K562 (cell line): ENCODE results near the gene RTL5. TPM values are rescaled to one million over a fixed set of nuclear protein-coding genes. Genes with fewer than 3 reads are reported as not detected.

Source experiments
- ATAC-seq: fragments of 200-7000 bp; cut with Tn5 transposase; 3 replicates; pipeline ENCODE4 v1.9.1; 2020; ENCODE audit warnings: moderate library complexity
- BruUV-seq: library from RNA; stranded (reverse); fragments of 400-500 nt; replicated peaks from 2 replicates; lab custom pipeline; 2021; lab: Mats Ljungman, UMichigan
- CTCF ChIA-PET: fragments of 300-600 bp; formaldehyde crosslinking; extraction: SDS; loops from one replicate; lab custom pipeline; 2021; ENCODE audit warnings: low intra/inter-chr PET ratio; lab: Yijun Ruan, JAX
- POLR2A ChIA-PET: fragments of 300-600, 350-650 bp; sonication (Branson Sonifier 250); formaldehyde crosslinking; extraction: SDS; loops from one replicate; lab custom pipeline; 2021; ENCODE audit warnings: antibody characterized with exemption, inconsistent platforms; lab: Yijun Ruan, JAX
- DNase-seq, 4 experiments: peaks; one replicate each; pipeline versions ENCODE4 v3.0.0 to v3.0.0-alpha.2; 2011 to 2018; ENCODE audit warnings: low spot score in 3 of 4, mixed read lengths in 3 of 4; ENCODE audit errors: extremely low read depth in 1 of 4
- FAIRE-seq: peaks from 2 replicates; lab custom pipeline; 2011; peaks lifted over from hg19 to GRCh38; lab: Jason Lieb, UNC
- H2AFZ ChIP-seq: 2 replicates; pipeline ENCODE4 v1.6.0; 2011; ENCODE audit warnings: low read depth, low read length, control low read depth, inconsistent platforms
- H3K27ac ChIP-seq: fragments of 200-600 bp; 3 replicates; pipeline ENCODE4 v1.8.0; 2011; ENCODE audit warnings: low read depth, mild to moderate bottlenecking, control low read depth, inconsistent platforms, low read length, moderate library complexity, mixed read lengths; ENCODE audit errors: extremely low read depth
- H3K27me3 ChIP-seq, 2 experiments: fragments of 300-600 bp in 1 of 2; 2 replicates in 1 of 2; 3 replicates in 1 of 2; pipeline versions ENCODE4 v1.6.0 to v1.8.0; 2011; ENCODE audit warnings: inconsistent platforms in 2 of 2, low read length in 2 of 2, mild to moderate bottlenecking in 1 of 2, mixed read lengths in 1 of 2, moderate library complexity in 1 of 2; ENCODE audit not compliant: control insufficient read depth in 2 of 2, insufficient read depth in 2 of 2
- H3K36me3 ChIP-seq: fragments of 300-600 bp; 3 replicates; pipeline ENCODE4 v1.8.0; 2011; ENCODE audit warnings: mild to moderate bottlenecking, low read length, inconsistent platforms; ENCODE audit not compliant: control insufficient read depth, insufficient read depth
- H3K4me1 ChIP-seq, 2 experiments: fragments of 200-600 bp in 1 of 2; replicated peaks in 1 of 2; 2 replicates in 1 of 2; 3 replicates in 1 of 2; pipeline versions ENCODE4 v1.5.1 to v1.8.0; 2011; ENCODE audit warnings: inconsistent platforms in 2 of 2, low read length in 2 of 2, mild to moderate bottlenecking in 1 of 2, mixed read lengths in 1 of 2, moderate library complexity in 1 of 2; ENCODE audit not compliant: control insufficient read depth in 2 of 2, insufficient read depth in 2 of 2
- H3K4me2 ChIP-seq: 2 replicates; pipeline ENCODE4 v1.6.1; 2011; ENCODE audit warnings: low read length, control low read depth, inconsistent platforms, mixed read lengths; ENCODE audit not compliant: insufficient read depth
- H3K4me3 ChIP-seq: fragments of 200-600 bp; sonication (generic), shearing (Covaris generic); 2 replicates; pipeline ENCODE4 v1.5.1; 2016; ENCODE audit warnings: control low read depth, inconsistent platforms
- H3K79me2 ChIP-seq: fragments of 200-600 bp; 3 replicates; pipeline ENCODE4 v1.8.0; 2011; ENCODE audit warnings: low read length, inconsistent platforms; ENCODE audit not compliant: control insufficient read depth, insufficient read depth
- H3K9ac ChIP-seq, 2 experiments: 2 replicates each; pipeline versions ENCODE4 v1.6.0 to v1.6.1; 2011; ENCODE audit warnings: low read depth in 2 of 2, low read length in 2 of 2, control low read depth in 1 of 2, inconsistent platforms in 1 of 2, mild to moderate bottlenecking in 1 of 2, mixed read lengths in 1 of 2; ENCODE audit not compliant: insufficient read depth in 1 of 2
- H3K9me1 ChIP-seq: one replicate; pipeline ENCODE4 v1.6.0; 2011; ENCODE audit warnings: inconsistent platforms, mild to moderate bottlenecking, low read length, moderate library complexity; ENCODE audit not compliant: control insufficient read depth, insufficient read depth
- H3K9me3 ChIP-seq: replicated peaks from 2 replicates; pipeline ENCODE4 v1.5.1; 2011; ENCODE audit warnings: low read depth, low read length, inconsistent platforms; ENCODE audit not compliant: control insufficient read depth, insufficient read depth
- H4K20me1 ChIP-seq: replicated peaks from 2 replicates; pipeline ENCODE4 v1.6.1; 2011; ENCODE audit warnings: low read length, inconsistent platforms, mixed read lengths; ENCODE audit not compliant: control insufficient read depth, insufficient read depth
- ATF7 ChIP-seq: fragments of 450-650 bp; IDR thresholded peaks from 2 replicates; pipeline ENCODE4 v1.7.1; 2014; ENCODE audit warnings: mild to moderate bottlenecking, moderate library complexity
- GTF2A2 ChIP-seq: IDR thresholded peaks from 2 replicates; pipeline ENCODE4 v1.6.1; 2016; ENCODE audit warnings: mild to moderate bottlenecking, missing genetic modification characterization, missing compliant biosample characterization
- HCFC1 ChIP-seq: IDR thresholded peaks from 2 replicates; pipeline ENCODE4 v1.6.1; 2012; ENCODE audit warnings: low read depth, low read length, improper control_type of control experiment
- NCOA4 ChIP-seq: fragments of 450-650 bp; IDR thresholded peaks from 2 replicates; pipeline ENCODE4 v1.6.1; 2018; ENCODE audit warnings: mild to moderate bottlenecking; ENCODE audit not compliant: partially characterized antibody
- RBFOX2 ChIP-seq: fragments of 200-400 bp; formaldehyde crosslinking; IDR thresholded peaks from 2 replicates; pipeline ENCODE4 v1.6.1; 2017; ENCODE audit warnings: low read depth, mild to moderate bottlenecking, low read length, moderate library complexity
- RFX1 ChIP-seq: fragments of 450-650 bp; IDR thresholded peaks from 2 replicates; pipeline ENCODE4 v1.6.1; 2016; ENCODE audit warnings: mild to moderate bottlenecking, moderate library complexity
- SREBF2 ChIP-seq: sonication (generic); formaldehyde crosslinking; IDR thresholded peaks from 2 replicates; pipeline ENCODE4 v1.4.0; 2020; ENCODE audit warnings: mild to moderate bottlenecking, missing genetic modification reagents
- ZFPM2 ChIP-seq: fragments of 250-450 bp; sonication (Bioruptor Pico); IDR thresholded peaks from 2 replicates; pipeline ENCODE4 v1.5.1; 2022; ENCODE audit warnings: mild to moderate bottlenecking
- WGBS: fragments of 100-300 bp; shearing (Covaris generic); methylation state at CpG from one replicate; pipeline ENCODE4 v1.1.6; 2016; ENCODE audit warnings: low coverage, mixed read lengths; ENCODE audit not compliant: insufficient coverage; ENCODE audit errors: missing lambda C conversion rate; 5-methylcytosine and 5-hydroxymethylcytosine counted together
- in situ Hi-C: fragments of 300-500 bp; cut with MboI; formaldehyde crosslinking; loops from 4 replicates; pipeline ENCODE4 v1.15.0; 2018; ENCODE audit warnings: inconsistent platforms, mixed read lengths
- intact Hi-C: fragments of 100-400 bp; cut with micrococcal nuclease; formaldehyde crosslinking; loops from 2 replicates; pipeline ENCODE4 v1.14.2; 2022
- polyA plus RNA-seq, 8 experiments: library from polyadenylated mRNA; depleted of rRNA in 4 of 8; stranded (reverse) in 5 of 8; unstranded in 3 of 8; fragments of >200 nt; fragmentation: Nextera tagmentation in 2 of 8; fragmentation: Illumina TruSeq in 1 of 8; extraction: Ambion mirVana in 2 of 8; extraction: Trizol in 1 of 8; gene quantifications; 2 replicates each; pipeline versions ENCODE4 v1.2.1 to v1.2.3, GENCODE V29; 2011 to 2014; ENCODE audit warnings: inconsistent platforms in 1 of 8, missing spikeins in 1 of 8
- total RNA-seq, 7 experiments: library from RNA; depleted of rRNA in 6 of 7; stranded (reverse); fragments of >200 nt in 6 of 7; fragmentation: Illumina TruSeq in 2 of 7; extraction: Trizol in 2 of 7; gene quantifications; 2 replicates each; pipeline versions ENCODE4 v1.2.1 to v1.2.3, GENCODE V29; 2011 to 2021; ENCODE audit warnings: low replicate concordance in 1 of 7
- TF ChIP-seq, protein P1 (sequence below): fragments of 450-650 bp; IDR thresholded peaks from 2 replicates; pipeline ENCODE4 v1.6.1; 2014; ENCODE audit warnings: low read depth, mild to moderate bottlenecking, moderate library complexity, borderline replicate concordance
- TF ChIP-seq, protein P2 (sequence below): fragments of 450-650 bp; IDR thresholded peaks from 2 replicates; pipeline ENCODE4 v1.6.1; 2017; ENCODE audit warnings: antibody characterized with exemption

The RTL5 gene
- total and polyA plus RNA-seq, 9 of the 15 experiments (the other 6 are each of a cell fraction or from before 2014, with no cell fraction given) = 0.03 TPM; not detected in 8

DNA sequence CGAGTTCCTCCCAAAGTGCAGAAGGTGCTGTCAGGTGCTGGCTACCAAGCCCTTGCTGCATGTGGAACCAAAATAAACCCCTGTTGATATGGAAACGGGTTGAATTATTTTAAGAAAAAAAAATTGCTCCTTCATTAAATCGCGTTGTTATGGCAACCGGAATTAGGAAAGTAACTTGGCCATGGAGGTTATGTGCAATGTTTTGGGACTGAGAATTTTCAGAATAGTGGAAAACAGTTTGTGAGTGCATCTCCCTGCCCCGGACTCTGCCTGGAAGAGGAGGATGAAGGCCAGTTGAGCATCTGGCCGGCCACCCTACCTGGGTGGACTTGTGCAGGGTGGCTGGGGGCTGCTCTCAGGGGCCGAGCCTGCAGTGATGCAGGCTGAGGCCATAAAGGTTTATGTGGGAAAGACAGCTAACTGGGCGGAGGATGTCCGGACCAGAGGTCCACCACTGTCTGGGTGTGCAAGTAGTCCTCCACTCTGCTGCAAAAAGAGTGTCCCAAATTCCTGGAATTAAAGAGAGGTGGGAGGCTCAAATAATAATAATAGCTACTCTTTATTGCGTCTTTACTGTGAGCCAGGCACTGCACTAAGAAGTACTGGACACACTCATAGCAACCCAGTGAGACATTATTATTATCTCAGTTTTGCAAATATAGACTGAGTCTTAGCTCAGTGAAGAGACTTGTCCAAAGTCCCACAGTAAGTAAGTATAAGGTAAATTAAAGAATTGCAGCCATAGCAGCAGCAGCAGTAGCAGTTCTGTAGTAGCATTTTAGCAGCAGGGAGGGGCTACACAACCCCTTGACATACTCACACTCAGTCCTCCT, 20.6 kb downstream of the RTL5 start:
- 0% methylated on average over 10 of the region's 11 CpGs for WGBS
- in situ Hi-C loops = no loop called here
- FAIRE-seq = no peak
- DNase-seq = no peak
- Histone ChIP-seq H3K9me1 (no peaks in the 10 kb centered on the region), H3K4me3 (no peak overlapping the region), H3K27ac (no peak overlapping the region), H3K79me2 (no peaks in the 10 kb centered on the region), H3K27me3 (peaks cover 0 to 53% of the 10 kb centered on the region in 2 experiments; a peak in 2 of 5 replicates), H3K36me3 (no peaks in the 10 kb centered on the region), H2AFZ (no peak overlapping the region), H3K4me2 (no peak overlapping the region), H3K4me1 (no peaks in the 10 kb centered on the region), H3K9ac (no peak overlapping the region), H4K20me1 (no peaks in the 10 kb centered on the region), H3K9me3 (no peaks in the 10 kb centered on the region; the same call in 1 of the 2 replicates)
- intact Hi-C loops = no loop called here
- ATAC-seq = no peak
- TF ChIP-seq RFX1 (peak; percentile 60), RBFOX2 (no peak)
- CTCF ChIA-PET = no interaction called here
- POLR2A ChIA-PET = interaction anchor here (1.1 kb wide), 1 partner anchor 9 kb away, joined by 4 read pairs; no protein-coding TSS in a partner anchor
- no TSS peak for BruUV-seq

DNA sequence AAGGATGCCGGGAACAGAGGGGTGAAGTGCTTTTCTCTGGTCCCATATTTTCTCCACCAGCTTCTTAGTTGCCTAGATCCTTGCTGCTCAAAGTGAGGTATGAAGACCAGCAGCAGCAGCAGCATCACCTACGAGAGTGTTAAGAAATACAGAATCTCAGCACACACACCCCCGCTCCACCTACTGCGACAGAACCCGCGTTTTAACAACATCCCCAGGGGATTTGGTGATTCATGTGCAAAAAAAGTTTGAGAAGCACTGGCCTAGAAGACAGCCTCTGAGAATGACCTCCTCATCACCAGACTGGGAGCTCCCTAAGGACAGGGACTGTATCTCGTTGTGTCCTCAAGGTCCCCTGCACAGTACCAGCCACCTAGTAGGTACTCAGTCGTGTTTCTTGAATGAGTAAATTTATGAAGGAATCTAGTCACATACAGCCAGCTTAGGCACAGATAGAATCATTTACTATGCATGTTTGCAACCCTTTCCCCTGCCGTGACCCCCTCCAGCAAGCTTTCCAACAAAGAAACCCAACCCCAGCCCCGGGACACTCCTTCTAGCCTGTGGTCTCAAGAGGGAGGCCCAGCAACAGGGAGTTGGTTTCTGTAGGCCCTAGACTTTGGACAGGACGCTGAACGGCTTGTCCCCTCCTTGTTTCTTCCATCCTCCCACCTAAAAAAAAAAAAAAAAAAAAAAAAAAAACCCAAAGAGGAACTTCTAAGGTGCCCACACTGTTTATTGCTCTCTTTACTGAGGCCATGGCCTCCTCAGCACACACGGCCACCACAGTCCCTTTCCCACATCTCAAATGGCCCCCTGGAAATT, 21.5 kb downstream of the RTL5 start:
- Histone ChIP-seq H3K36me3 (no peaks in the 10 kb centered on the region), H3K4me1 (no peaks in the 10 kb centered on the region), H3K9ac (no peak overlapping the region), H3K9me3 (no peaks in the 10 kb centered on the region; the same call in 1 of the 2 replicates), H3K9me1 (no peaks in the 10 kb centered on the region), H3K79me2 (no peaks in the 10 kb centered on the region), H4K20me1 (no peaks in the 10 kb centered on the region), H3K27me3 (peaks cover 0 to 53% of the 10 kb centered on the region in 2 experiments; a peak in 2 of 5 replicates), H3K4me2 (no peak overlapping the region), H2AFZ (no peak overlapping the region), H3K27ac (no peak overlapping the region), H3K4me3 (no peak overlapping the region)
- FAIRE-seq = no peak
- in situ Hi-C loops (no loop called here), intact Hi-C loops (no loop called here)
- BruUV-seq = no TSS peak
- WGBS = 0% methylated on average over 10 of the region's 13 CpGs
- no peak for ATAC-seq
- no peak for DNase-seq
- TF ChIP-seq HCFC1 = no peak
- no peak for TF ChIP-seq GTF2A2 (tag)
- TF ChIP-seq, protein P1, sequence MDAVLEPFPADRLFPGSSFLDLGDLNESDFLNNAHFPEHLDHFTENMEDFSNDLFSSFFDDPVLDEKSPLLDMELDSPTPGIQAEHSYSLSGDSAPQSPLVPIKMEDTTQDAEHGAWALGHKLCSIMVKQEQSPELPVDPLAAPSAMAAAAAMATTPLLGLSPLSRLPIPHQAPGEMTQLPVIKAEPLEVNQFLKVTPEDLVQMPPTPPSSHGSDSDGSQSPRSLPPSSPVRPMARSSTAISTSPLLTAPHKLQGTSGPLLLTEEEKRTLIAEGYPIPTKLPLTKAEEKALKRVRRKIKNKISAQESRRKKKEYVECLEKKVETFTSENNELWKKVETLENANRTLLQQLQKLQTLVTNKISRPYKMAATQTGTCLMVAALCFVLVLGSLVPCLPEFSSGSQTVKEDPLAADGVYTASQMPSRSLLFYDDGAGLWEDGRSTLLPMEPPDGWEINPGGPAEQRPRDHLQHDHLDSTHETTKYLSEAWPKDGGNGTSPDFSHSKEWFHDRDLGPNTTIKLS = no peak
- TF ChIP-seq, protein P2, sequence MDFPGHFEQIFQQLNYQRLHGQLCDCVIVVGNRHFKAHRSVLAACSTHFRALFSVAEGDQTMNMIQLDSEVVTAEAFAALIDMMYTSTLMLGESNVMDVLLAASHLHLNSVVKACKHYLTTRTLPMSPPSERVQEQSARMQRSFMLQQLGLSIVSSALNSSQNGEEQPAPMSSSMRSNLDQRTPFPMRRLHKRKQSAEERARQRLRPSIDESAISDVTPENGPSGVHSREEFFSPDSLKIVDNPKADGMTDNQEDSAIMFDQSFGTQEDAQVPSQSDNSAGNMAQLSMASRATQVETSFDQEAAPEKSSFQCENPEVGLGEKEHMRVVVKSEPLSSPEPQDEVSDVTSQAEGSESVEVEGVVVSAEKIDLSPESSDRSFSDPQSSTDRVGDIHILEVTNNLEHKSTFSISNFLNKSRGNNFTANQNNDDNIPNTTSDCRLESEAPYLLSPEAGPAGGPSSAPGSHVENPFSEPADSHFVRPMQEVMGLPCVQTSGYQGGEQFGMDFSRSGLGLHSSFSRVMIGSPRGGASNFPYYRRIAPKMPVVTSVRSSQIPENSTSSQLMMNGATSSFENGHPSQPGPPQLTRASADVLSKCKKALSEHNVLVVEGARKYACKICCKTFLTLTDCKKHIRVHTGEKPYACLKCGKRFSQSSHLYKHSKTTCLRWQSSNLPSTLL = no peak
- no peak for TF ChIP-seq ZFPM2 (CRISPR knock-in tag)
- TF ChIP-seq NCOA4 = no peak
- TF ChIP-seq ATF7 = no peak
- no peak for TF ChIP-seq SREBF2 (CRISPR knock-in tag)
- ChIA-PET CTCF (no interaction called here), POLR2A (interaction anchor here (0.6 kb wide), 1 partner anchor 20 kb away, joined by 3 read pairs; no protein-coding TSS in a partner anchor)
